HepG2 (cell line): ENCODE results near the gene UBB. TPM values are rescaled to one million over a fixed set of nuclear protein-coding genes. Genes with fewer than 3 reads are reported as not detected.

Experiments
- CREB3 ChIP-seq: sonication (generic); formaldehyde crosslinking; IDR thresholded peaks from 2 replicates; pipeline ENCODE4 v1.5.0; 2020; ENCODE audit warnings: missing genetic modification reagents
- HES4 ChIP-seq: sonication (generic); formaldehyde crosslinking; IDR thresholded peaks from 2 replicates; pipeline ENCODE4 v1.9.0; 2021; ENCODE audit warnings: mild to moderate bottlenecking, missing genetic modification reagents, borderline replicate concordance
- HHEX ChIP-seq: IDR thresholded peaks from 2 replicates; pipeline ENCODE4 v1.6.1; 2016; ENCODE audit warnings: control low read depth
- MED13 ChIP-seq: sonication (generic); formaldehyde crosslinking; IDR thresholded peaks from 2 replicates; pipeline ENCODE4 v1.5.0; 2020; ENCODE audit warnings: missing genetic modification reagents
- MXI1 ChIP-seq: IDR thresholded peaks from 3 replicates; pipeline ENCODE4 v1.6.1; 2012; ENCODE audit warnings: low read depth, low read length, inconsistent platforms, borderline replicate concordance
- PHF21A ChIP-seq: sonication (generic); formaldehyde crosslinking; IDR thresholded peaks from 2 replicates; pipeline ENCODE4 v1.5.0; 2020; ENCODE audit warnings: mild to moderate bottlenecking, missing genetic modification reagents
- RARA ChIP-seq: IDR thresholded peaks from 2 replicates; pipeline ENCODE4 v1.6.1; 2016; ENCODE audit warnings: missing genetic modification reagents, missing compliant biosample characterization
- THAP7 ChIP-seq: sonication (generic); formaldehyde crosslinking; IDR thresholded peaks from 2 replicates; pipeline ENCODE4 v1.8.1; 2023; ENCODE audit warnings: mild to moderate bottlenecking, missing genetic modification reagents
- ZFP91 ChIP-seq: sonication (generic); formaldehyde crosslinking; IDR thresholded peaks from 2 replicates; pipeline ENCODE4 v1.9.0; 2022; ENCODE audit warnings: missing genetic modification reagents, mild to moderate bottlenecking, borderline replicate concordance
- ZNF354B ChIP-seq: sonication (generic); formaldehyde crosslinking; IDR thresholded peaks from 2 replicates; pipeline ENCODE4 v1.8.0; 2022; ENCODE audit warnings: mild to moderate bottlenecking, missing genetic modification reagents
- ZNF430 ChIP-seq: sonication (generic); formaldehyde crosslinking; IDR thresholded peaks from 2 replicates; pipeline ENCODE4 v1.9.0; 2021; ENCODE audit warnings: mild to moderate bottlenecking, missing genetic modification reagents
- ZNF780A ChIP-seq: sonication (generic); formaldehyde crosslinking; IDR thresholded peaks from 2 replicates; pipeline ENCODE4 v1.8.0; 2022; ENCODE audit warnings: mild to moderate bottlenecking, missing genetic modification reagents, moderate library complexity
- polyA plus RNA-seq, 8 experiments: library from polyadenylated mRNA; depleted of rRNA in 3 of 8; stranded (reverse) in 7 of 8; unstranded in 1 of 8; fragments of >200 nt; fragmentation: Illumina TruSeq in 4 of 8; extraction: Trizol in 4 of 8; gene quantifications; 2 replicates each; pipeline versions ENCODE4 v1.2.1 to v1.2.3, GENCODE V29; 2011 to 2016; ENCODE audit warnings: low read depth in 4 of 8, missing spikeins in 1 of 8, mixed read lengths in 1 of 8; ENCODE audit not compliant: insufficient read depth in 1 of 8
- total RNA-seq, 5 experiments: library from RNA; depleted of rRNA; stranded (reverse); fragments of >200 nt; fragmentation: Illumina TruSeq; extraction: Trizol; gene quantifications; 2 replicates each; pipeline ENCODE4 v1.2.3, GENCODE V29; 2016; ENCODE audit warnings: low read depth in 1 of 5
- TF ChIP-seq, protein P1 (sequence below): sonication (generic); formaldehyde crosslinking; IDR thresholded peaks from 2 replicates; pipeline ENCODE4 v1.5.1; 2020; ENCODE audit warnings: mild to moderate bottlenecking, missing genetic modification reagents, moderate library complexity
- TF ChIP-seq, protein P2 (sequence below): sonication (generic); formaldehyde crosslinking; IDR thresholded peaks from 2 replicates; pipeline ENCODE4 v1.4.0; 2020; ENCODE audit warnings: missing genetic modification reagents, mild to moderate bottlenecking, borderline replicate concordance
- TF ChIP-seq, protein P3 (sequence below): sonication (generic); formaldehyde crosslinking; conservative IDR thresholded peaks from 2 replicates; pipeline ENCODE4 v1.8.1; 2023; ENCODE audit warnings: missing genetic modification reagents

The UBB gene
- total and polyA plus RNA-seq, 2 of the 13 experiments (the other 11 are each of a cell fraction or from before 2014, with no cell fraction given): 1,130 to 2,066 TPM

- TF ChIP-seq, protein P1, sequence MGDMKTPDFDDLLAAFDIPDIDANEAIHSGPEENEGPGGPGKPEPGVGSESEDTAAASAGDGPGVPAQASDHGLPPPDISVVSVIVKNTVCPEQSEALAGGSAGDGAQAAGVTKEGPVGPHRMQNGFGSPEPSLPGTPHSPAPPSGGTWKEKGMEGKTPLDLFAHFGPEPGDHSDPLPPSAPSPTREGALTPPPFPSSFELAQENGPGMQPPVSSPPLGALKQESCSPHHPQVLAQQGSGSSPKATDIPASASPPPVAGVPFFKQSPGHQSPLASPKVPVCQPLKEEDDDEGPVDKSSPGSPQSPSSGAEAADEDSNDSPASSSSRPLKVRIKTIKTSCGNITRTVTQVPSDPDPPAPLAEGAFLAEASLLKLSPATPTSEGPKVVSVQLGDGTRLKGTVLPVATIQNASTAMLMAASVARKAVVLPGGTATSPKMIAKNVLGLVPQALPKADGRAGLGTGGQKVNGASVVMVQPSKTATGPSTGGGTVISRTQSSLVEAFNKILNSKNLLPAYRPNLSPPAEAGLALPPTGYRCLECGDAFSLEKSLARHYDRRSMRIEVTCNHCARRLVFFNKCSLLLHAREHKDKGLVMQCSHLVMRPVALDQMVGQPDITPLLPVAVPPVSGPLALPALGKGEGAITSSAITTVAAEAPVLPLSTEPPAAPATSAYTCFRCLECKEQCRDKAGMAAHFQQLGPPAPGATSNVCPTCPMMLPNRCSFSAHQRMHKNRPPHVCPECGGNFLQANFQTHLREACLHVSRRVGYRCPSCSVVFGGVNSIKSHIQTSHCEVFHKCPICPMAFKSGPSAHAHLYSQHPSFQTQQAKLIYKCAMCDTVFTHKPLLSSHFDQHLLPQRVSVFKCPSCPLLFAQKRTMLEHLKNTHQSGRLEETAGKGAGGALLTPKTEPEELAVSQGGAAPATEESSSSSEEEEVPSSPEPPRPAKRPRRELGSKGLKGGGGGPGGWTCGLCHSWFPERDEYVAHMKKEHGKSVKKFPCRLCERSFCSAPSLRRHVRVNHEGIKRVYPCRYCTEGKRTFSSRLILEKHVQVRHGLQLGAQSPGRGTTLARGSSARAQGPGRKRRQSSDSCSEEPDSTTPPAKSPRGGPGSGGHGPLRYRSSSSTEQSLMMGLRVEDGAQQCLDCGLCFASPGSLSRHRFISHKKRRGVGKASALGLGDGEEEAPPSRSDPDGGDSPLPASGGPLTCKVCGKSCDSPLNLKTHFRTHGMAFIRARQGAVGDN (CRISPR knock-in tag): peak; percentile 99
- TF ChIP-seq CREB3 (CRISPR knock-in tag) (no peak), ZFP91 (CRISPR knock-in tag) (peak; percentile 16; the same call in 1 of the 2 replicates), THAP7 (CRISPR knock-in tag) (0 out of 2 replicates have a peak, but pooled peaks have one; percentile 41), ZNF780A (no peak), MED13 (CRISPR knock-in tag) (0 out of 2 replicates have a peak, but pooled peaks have one; percentile 54), MXI1 (peak; percentile 25; the same call in 1 of the 3 replicates), HHEX (no peak), ZNF354B (CRISPR knock-in tag) (no peak), RARA (CRISPR knock-in tag) (no peak), HES4 (0 out of 2 replicates have a peak, but pooled peaks have one; percentile 44), ZNF430 (CRISPR knock-in tag) (peak; percentile 76; the same call in 1 of the 2 replicates), PHF21A (peak; percentile 31; the same call in 1 of the 2 replicates)
- TF ChIP-seq, protein P2, sequence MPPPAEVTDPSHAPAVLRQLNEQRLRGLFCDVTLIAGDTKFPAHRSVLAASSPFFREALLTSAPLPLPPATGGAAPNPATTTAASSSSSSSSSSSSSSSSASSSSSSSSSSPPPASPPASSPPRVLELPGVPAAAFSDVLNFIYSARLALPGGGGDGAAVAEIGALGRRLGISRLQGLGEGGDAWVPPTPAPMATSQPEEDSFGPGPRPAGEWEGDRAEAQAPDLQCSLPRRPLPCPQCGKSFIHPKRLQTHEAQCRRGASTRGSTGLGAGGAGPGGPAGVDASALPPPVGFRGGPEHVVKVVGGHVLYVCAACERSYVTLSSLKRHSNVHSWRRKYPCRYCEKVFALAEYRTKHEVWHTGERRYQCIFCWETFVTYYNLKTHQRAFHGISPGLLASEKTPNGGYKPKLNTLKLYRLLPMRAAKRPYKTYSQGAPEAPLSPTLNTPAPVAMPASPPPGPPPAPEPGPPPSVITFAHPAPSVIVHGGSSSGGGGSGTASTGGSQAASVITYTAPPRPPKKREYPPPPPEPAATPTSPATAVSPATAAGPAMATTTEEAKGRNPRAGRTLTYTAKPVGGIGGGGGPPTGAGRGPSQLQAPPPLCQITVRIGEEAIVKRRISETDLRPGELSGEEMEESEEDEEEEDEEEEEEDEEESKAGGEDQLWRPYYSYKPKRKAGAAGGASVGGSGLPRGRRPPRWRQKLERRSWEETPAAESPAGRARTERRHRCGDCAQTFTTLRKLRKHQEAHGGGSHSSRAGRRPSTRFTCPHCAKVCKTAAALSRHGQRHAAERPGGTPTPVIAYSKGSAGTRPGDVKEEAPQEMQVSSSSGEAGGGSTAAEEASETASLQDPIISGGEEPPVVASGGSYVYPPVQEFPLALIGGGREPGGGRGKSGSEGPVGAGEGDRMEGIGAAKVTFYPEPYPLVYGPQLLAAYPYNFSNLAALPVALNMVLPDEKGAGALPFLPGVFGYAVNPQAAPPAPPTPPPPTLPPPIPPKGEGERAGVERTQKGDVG (CRISPR knock-in tag): 0 out of 2 replicates have a peak, but pooled peaks have one; percentile 61
- TF ChIP-seq, protein P3, sequence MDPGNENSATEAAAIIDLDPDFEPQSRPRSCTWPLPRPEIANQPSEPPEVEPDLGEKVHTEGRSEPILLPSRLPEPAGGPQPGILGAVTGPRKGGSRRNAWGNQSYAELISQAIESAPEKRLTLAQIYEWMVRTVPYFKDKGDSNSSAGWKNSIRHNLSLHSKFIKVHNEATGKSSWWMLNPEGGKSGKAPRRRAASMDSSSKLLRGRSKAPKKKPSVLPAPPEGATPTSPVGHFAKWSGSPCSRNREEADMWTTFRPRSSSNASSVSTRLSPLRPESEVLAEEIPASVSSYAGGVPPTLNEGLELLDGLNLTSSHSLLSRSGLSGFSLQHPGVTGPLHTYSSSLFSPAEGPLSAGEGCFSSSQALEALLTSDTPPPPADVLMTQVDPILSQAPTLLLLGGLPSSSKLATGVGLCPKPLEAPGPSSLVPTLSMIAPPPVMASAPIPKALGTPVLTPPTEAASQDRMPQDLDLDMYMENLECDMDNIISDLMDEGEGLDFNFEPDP (CRISPR knock-in tag): 0 out of 2 replicates have a peak, but pooled peaks have one; percentile 12
These were observed 47.4 kb downstream of the UBB start (continued) for GRCh38 chr17:16428098-16428882.
